GM21526 (cell line): Measurements from ENCODE around the gene MEIKIN.

ENCODE experiments used
- ATAC-seq: cut with Tn5 transposase; IDR thresholded peaks from one replicate; pipeline ENCODE4 v1.9.1; 2021; ENCODE audit warnings: moderate library complexity; ENCODE audit not compliant: unreplicated experiment, low FRiP score

Gene MEIKIN, protein sequence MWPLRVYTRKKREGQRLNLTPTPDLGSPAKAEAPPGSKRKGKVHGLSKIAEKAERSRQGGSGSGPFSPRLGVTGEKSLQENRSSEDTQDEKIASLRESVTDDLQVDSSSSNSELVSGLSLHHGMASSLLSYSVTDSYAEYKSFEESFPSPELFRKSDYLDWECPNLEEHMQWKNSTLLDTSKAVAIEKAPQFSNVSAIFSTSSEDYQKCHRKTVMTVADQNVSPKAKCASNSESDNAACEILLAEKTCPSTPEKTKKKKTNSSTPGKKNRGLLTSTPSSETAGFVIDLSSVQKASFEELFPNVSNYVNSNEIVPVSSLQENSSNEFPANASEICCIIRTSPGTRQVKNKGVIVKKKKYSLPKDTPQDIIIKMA

GRCh38 chr5:131945551-131946168, at the start of gene MEIKIN:
TSS of gene MEIKIN (minus strand) at chr5:131945663. CDS start at chr5:131945505, 158 bp downstream.
- no peak for ATAC-seq

DNA sequence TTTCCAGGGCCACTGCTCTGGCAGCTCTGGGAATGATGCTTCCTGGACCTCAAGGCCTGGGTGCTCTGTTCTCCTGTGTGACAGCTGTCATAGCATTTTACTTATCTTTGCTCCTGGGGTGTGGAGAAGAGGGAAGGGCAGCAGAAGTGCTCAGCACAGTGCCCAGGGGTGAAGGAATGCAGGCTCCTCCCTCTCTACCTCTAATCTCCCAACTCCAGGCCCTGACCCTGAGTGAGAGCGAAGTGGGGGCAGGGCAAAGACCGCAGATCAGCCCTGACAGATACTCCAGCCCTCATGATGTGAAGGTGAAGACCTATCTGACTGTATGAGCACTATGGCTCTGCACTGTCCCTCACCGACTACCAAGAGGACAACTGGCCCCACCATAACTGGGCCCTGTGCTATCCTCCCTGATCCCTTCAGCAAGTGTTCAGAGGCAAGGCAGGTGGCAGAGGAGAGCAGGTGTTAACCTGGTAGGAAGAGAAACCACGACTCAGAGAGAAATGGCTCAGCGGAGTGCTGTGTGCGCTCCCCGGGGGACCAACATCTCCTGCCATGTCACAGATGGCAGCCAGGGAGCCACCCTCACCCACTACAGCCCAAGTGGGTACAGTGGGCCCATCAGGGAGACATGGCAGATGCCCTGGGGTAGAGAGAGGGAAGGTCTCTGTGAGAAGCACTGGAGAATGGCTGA, 49.2 kb upstream of the MEIKIN start:
- no peak for ATAC-seq

GRCh38 chr5:131994090-131994489, 48.6 kb upstream of the MEIKIN start:
- no peak for ATAC-seq

GRCh38 chr5:131993676-131994075, 48.2 kb upstream of the MEIKIN start:
- no peak for ATAC-seq

DNA sequence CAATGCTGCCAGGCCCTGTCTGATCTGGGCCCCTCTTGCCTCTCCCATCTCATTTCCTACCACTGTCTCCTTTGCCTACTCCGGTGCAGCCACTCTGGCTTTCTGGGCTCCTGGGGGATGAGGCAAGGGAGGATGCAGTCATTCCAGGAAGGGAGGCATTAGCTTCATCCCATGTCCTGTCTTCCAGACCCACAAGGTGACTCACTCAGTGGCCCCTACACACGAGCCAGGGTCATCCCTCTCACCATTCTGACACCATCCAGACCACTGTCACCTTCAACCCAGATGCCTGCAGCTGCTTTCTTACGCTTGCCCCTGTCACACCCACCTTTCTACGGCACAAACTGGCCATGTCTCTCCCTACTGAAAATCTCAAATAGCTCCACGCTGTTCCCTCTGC, 46.9 kb upstream of the MEIKIN start:
- no peak for ATAC-seq

GRCh38 chr5:131991593-131992324, 46.3 kb upstream of the MEIKIN start:
- ATAC-seq: no peak

DNA sequence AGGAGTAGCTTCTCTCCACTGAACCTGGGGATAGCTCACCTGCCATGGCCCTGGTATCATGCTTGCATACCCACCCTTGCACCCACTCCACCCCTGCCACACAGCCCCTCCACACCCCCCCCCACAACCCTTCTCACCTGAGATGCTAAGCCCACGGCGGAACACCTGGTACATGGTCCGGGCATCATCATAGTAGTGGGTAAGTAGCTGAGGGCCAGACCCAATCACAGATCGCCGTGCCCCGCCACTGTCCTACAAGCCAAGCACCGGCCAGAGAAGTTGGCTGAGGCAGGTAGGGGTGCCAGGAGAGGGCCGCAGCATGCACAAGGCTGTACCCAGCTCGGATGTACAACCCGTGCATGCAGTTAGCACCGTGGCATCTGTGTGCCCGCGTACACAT, 45.3 kb upstream of the MEIKIN start:
- no peak for ATAC-seq

- ATAC-seq: no peak
These were observed 43.1 kb upstream of the MEIKIN start for GRCh38 chr5:131988601-131989000.

DNA sequence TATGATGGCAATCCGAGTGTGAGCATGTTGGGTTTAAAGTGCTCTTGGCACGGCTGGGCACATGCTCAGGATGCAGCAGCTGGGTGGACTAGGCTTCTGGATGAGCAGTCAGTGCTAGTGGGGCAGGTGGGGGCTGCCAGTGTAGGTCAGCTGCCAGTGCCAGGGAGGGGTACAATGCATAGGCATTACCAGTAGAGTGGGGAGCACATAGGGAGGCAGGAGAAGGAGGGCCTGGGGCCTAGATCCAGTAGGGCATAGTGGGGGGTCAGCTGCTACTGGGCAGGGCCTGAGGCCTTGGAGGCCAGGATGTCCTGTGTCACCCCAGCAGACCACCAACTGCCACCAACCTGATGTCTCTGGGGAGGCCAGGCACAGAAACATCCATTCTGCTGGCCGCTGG, 41.8 kb upstream of the MEIKIN start:
- ATAC-seq: no peak

- ATAC-seq: no peak
These were observed 40.9 kb upstream of the MEIKIN start for GRCh38 chr5:131986161-131986912.

GRCh38 chr5:131984956-131985665, 39.6 kb upstream of the MEIKIN start:
- ATAC-seq: no peak

DNA sequence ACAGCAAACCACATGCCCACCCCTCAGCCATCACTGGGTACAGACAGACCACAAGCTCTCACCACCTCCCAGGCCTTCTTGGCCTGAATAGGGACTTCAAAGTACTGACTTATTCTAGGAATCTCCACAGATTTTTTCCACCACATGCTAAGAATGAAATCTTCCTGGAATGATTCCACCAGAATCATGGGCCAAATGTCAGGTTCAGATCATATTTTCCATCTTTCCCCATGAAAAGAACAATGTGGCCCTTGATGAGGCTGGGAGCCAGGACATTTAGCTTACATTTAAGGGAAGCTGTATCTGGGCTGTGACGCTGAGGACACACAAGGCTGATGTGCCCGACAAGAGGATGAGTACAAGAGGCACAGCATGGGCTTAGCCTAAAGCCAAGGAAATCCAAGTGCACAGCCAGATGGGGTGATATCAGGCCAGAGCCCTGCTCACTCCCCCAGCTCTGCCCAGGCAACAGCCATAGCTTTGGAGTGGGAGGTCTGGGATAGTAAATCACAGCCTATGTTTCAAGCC, 37.8 kb upstream of the MEIKIN start:
- ATAC-seq: no peak

DNA sequence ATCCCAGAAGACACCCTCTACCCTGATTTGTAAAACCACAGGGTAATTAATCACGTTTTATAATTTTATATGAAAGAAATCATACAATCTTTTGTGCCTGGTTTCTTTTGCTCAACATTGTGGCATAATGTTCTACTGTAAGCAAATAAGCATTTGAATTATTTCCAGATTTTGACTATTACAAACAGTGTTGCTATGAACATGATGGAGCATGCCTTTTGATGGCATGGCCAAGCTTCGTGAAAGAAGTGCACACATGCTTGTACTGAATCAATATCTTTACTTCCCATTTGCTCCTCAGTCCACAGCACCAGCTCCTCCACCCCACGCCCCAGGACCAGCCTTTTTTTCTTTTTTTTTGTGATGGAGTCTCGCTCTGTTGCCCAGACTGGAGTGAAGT, 36.1 kb upstream of the MEIKIN start:
- no peak for ATAC-seq

- ATAC-seq: no peak
These were observed 35.2 kb upstream of the MEIKIN start for GRCh38 chr5:131980696-131981095.

- ATAC-seq: no peak
These were observed 34.4 kb upstream of the MEIKIN start for GRCh38 chr5:131979816-131980215.

DNA sequence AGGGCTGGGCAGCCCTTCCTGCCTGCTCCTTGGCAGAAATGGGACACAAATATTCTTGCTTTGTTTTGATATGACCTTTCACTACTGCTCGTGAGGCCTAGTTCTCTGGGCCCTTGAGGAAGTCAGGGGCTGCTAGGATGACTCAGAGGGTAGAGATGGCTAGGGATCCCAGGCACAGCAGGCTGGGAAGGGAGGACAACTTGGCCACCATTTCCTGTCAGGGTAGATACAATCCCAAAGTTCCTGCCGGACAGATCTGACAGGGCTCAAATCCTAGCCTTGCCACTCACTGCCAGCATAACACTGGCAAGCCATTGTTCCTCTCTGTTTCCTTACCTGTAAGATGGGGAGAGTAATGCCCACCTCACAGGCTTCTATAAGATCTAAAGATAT, 31.7 kb upstream of the MEIKIN start:
- no peak for ATAC-seq

DNA sequence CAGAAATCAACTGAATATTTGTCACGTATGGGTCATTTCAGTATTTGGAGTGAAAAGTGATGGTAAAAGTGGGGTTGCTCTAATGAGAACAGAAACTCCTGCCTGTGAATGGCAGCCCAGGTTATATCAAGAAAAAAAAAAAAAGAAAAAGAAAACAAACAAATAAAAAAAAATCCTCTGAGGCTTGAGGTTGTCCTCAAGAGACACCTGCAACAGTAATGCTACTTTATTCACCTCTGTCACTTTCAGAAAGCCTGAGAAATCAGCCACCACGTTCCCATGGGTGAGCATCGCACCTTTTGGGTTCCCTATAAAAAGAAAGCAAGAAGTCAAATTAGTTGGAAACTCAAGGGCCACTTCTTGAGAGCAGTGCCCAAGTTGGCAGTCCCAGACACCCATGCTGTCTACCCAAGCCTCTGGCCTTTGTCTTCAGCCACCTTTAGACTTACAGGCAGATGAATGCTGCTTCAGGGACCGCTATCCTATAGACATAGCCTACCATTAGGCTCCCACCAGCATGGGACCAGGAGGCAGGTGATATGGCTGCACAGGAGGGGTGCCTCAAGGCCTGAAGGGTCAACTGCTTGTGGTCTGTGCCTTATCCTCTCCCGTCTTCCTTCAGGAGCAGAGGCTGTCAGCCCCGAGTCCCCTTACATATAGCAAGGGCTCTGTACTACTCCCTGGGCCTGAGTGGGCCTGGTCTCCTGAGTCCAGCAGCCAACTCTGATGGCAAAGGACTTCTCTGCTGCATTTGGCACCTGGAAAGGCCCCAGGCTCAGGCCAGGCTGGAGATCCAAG, 31.1 kb upstream of the MEIKIN start:
- no peak for ATAC-seq

DNA sequence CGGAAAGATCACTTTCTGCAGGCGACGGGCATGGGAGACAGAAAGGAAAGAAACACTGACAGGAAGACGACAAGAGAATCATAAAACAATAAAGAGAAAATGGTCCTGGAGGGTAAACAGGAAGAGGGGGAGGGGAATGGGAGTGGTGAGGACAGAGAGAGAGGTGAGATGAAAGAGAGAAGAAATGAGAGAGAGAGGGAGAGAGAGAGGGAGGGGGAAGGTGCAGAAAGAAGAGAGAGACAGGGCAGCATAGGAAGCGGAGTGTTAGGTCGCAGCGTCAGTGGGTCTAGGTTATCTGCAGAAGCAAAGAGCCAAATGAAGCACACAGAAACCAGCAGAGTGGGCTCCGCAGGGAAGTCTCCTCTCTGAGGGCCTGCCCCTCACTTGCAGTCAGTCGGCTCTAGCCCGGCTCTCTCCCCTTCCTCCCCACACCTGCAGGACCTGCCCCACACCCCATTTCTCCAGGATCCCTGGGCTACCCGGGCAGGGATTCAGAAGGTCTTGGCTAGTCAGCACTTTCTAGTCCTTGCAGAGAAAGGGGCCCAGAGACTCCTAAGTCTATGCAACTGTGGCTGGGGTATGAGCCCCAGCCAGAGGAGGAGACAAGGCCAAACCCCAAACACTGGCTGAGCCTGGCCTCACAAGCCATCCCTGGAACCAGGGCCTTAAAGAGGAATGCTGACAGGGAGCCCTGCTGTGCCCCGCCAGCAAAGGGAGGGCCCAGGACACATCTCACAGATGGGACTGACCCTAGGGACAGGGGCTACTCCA, 29.7 kb upstream of the MEIKIN start:
- ATAC-seq: no peak
